GM18508 (cell line): ENCODE data around the gene GABRR1.

Experiments
- ATAC-seq: cut with Tn5 transposase; IDR thresholded peaks from one replicate; pipeline ENCODE4 v1.9.1; 2021; ENCODE audit warnings: moderate number of reproducible peaks; ENCODE audit not compliant: insufficient read depth, unreplicated experiment

Gene GABRR1

GRCh38 chr6:89162047-89162371 is 55.1 kb downstream of the GABRR1 start:
- no peak for ATAC-seq

- no peak for ATAC-seq
Observed at GRCh38 chr6:89161326-89162046, 55.7 kb downstream of the GABRR1 start.

- no peak for ATAC-seq
Observed at GRCh38 chr6:89160331-89161092, 56.6 kb downstream of the GABRR1 start.

- ATAC-seq, result no peak
Observed at GRCh38 chr6:89154131-89154530, 63.0 kb downstream of the GABRR1 start.

GRCh38 chr6:89148016-89148750 is 69.0 kb downstream of the GABRR1 start:
- no peak for ATAC-seq

- ATAC-seq, result peak; percentile 16
Observed at GRCh38 chr6:89146718-89147700, 70.1 kb downstream of the GABRR1 start.

- peak; percentile 30 for ATAC-seq
Observed at GRCh38 chr6:89145956-89146717, 71.0 kb downstream of the GABRR1 start, which contains the start of gene PM20D2. PM20D2 (plus strand) TSS chr6:89146055; CDS start chr6:89146145, 90 bp downstream.

GRCh38 chr6:89145091-89145955 is 71.8 kb downstream of the GABRR1 start:
- peak; percentile 58 for ATAC-seq

- ATAC-seq, result peak; percentile 37
Observed at GRCh38 chr6:89144354-89144906, 72.7 kb downstream of the GABRR1 start.

- ATAC-seq, result no peak
Observed at GRCh38 chr6:89140347-89141156, 76.6 kb downstream of the GABRR1 start.

- no peak for ATAC-seq
Observed at GRCh38 chr6:89139509-89140346, 77.4 kb downstream of the GABRR1 start.

GRCh38 chr6:89138173-89138572 is 79.0 kb downstream of the GABRR1 start:
- ATAC-seq, result no peak

GRCh38 chr6:89134723-89135122 is 82.4 kb downstream of the GABRR1 start:
- ATAC-seq, result no peak

GRCh38 chr6:89133981-89134380 is 83.2 kb downstream of the GABRR1 start:
- ATAC-seq, result no peak

- ATAC-seq, result no peak
Observed at GRCh38 chr6:89132057-89132456, 85.1 kb downstream of the GABRR1 start.

GRCh38 chr6:89131599-89131998 is 85.6 kb downstream of the GABRR1 start:
- no peak for ATAC-seq
